Activated CD4-positive, alpha-beta memory T cell treated with anti-CD3 and anti-CD28 coated beads, Interleukin-2, amount 10 ng/mL, durations not matched to agents 7 days and 5 days (primary cell): ENCODE results near the gene PCSK5. TPM values are rescaled to one million over a fixed set of nuclear protein-coding genes. Genes with fewer than 3 reads are reported as not detected.
"Not testable (repeated sequence)": the region's sequence is repeated elsewhere in the genome, so short reads cannot be mapped to it uniquely, and the experiment has no call there.

Source experiments
- CTCF ChIA-PET: fragments of 350-600 bp; sonication (Branson Sonifier 250); formaldehyde crosslinking; loops from one replicate; lab custom pipeline; 2021; ENCODE audit warnings: antibody characterized with exemption, inconsistent platforms; lab: Charles Lee
- POLR2A ChIA-PET: fragments of 350-600 bp; sonication (Branson Sonifier 250); formaldehyde crosslinking; loops from one replicate; lab custom pipeline; 2021; ENCODE audit warnings: antibody characterized with exemption; lab: Charles Lee
- DNase-seq: peaks from one replicate; pipeline ENCODE4 v3.0.0-alpha.2; 2020
- H3K27ac Mint-ChIP-seq: one replicate; pipeline ENCODE4 v1.8.0; 2021; ENCODE audit warnings: mild to moderate bottlenecking, mixed read lengths
- H3K27me3 Mint-ChIP-seq: one replicate; pipeline ENCODE4 v1.8.0; 2021; ENCODE audit warnings: mixed read lengths
- H3K36me3 Mint-ChIP-seq: one replicate; pipeline ENCODE4 v1.8.0; 2021; ENCODE audit warnings: low read depth, mixed read lengths
- H3K4me1 Mint-ChIP-seq: one replicate; pipeline ENCODE4 v1.8.0; 2021; ENCODE audit warnings: mixed read lengths
- H3K4me3 Mint-ChIP-seq: one replicate; pipeline ENCODE4 v1.8.0; 2021; ENCODE audit warnings: mild to moderate bottlenecking, mixed read lengths
- H3K9me3 Mint-ChIP-seq: one replicate; pipeline ENCODE4 v1.8.0; 2021; ENCODE audit warnings: mixed read lengths
- total RNA-seq, 2 experiments: library from RNA; stranded (reverse); gene quantifications; one replicate each; pipeline ENCODE4 v1.2.3, GENCODE V29; 2021

PCSK5 gene
- total RNA-seq, 2 experiments from 2014 or later: 1.2 to 1.7 TPM

DNA sequence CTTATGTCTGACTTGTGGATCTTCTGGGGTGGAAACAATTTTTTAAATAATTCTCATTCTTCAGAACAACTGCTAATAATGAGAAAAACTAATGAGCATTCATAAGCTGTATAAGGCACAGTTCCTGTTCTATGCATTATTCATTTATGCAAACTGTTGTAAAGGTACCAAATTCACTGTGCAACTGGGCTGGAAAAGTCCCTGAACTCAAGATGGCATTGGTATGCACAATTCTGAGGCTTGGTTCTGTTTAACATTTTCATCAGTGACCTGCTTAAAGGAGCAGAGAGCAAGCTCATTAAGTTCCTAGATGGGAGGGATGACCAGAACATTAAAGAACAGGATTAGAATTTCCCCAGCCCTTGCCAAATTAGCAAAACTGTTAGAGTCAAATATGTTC lies 399.2 kb downstream of the PCSK5 start:
- Mint-ChIP-seq H3K9me3 (no peaks in the 10 kb centered on the region), H3K4me1 (no peaks in the 10 kb centered on the region), H3K27me3 (no peaks in the 10 kb centered on the region), H3K36me3 (no peaks in the 10 kb centered on the region), H3K27ac (no peak overlapping the region), H3K4me3 (no peak overlapping the region)
- no peak for DNase-seq
- CTCF ChIA-PET: interaction anchor here (6.1 kb wide), 1 partner anchor 13 kb away, joined by 34 read pairs; no protein-coding TSS in a partner anchor
- POLR2A ChIA-PET: no interaction called here

- H3K36me3 Mint-ChIP-seq: no peaks in the 10 kb centered on the region
- no peak overlapping the region for H3K27ac Mint-ChIP-seq
- no peaks in the 10 kb centered on the region for H3K4me1 Mint-ChIP-seq
- H3K9me3 Mint-ChIP-seq: no peaks in the 10 kb centered on the region
- POLR2A ChIA-PET: no interaction called here
- no peaks in the 10 kb centered on the region for H3K27me3 Mint-ChIP-seq
- CTCF ChIA-PET: interaction anchor here (0.5 to 6.1 kb wide), 2 partner anchors 12 to 424 kb away, joined by 3 to 34 read pairs; no protein-coding TSS in a partner anchor
- no peak overlapping the region for H3K4me3 Mint-ChIP-seq
- DNase-seq: no peak
Observed at GRCh38 chr9:76290555-76290954, 400.1 kb downstream of the PCSK5 start.

GRCh38 chr9:76292246-76292645 lies 401.8 kb downstream of the PCSK5 start:
- no peak for DNase-seq
- no peaks in the 10 kb centered on the region for H3K9me3 Mint-ChIP-seq
- ChIA-PET CTCF (interaction anchor here (6.1 kb wide), 1 partner anchor 10 kb away, joined by 34 read pairs; no protein-coding TSS in a partner anchor), POLR2A (no interaction called here)
- H3K27ac Mint-ChIP-seq: no peak overlapping the region
- H3K4me3 Mint-ChIP-seq: no peak overlapping the region
- H3K36me3 Mint-ChIP-seq: no peaks in the 10 kb centered on the region
- no peaks in the 10 kb centered on the region for H3K4me1 Mint-ChIP-seq
- H3K27me3 Mint-ChIP-seq: no peaks in the 10 kb centered on the region

- Mint-ChIP-seq H3K36me3 (no peaks in the 10 kb centered on the region), H3K27ac (no peak overlapping the region), H3K9me3 (no peaks in the 10 kb centered on the region), H3K4me1 (no peaks in the 10 kb centered on the region), H3K4me3 (no peak overlapping the region), H3K27me3 (no peaks in the 10 kb centered on the region)
- CTCF ChIA-PET: interaction anchor here (6.1 kb wide), 1 partner anchor 10 kb away, joined by 34 read pairs; no protein-coding TSS in a partner anchor
- DNase-seq: no peak
- POLR2A ChIA-PET: no interaction called here
Observed at GRCh38 chr9:76292658-76293057, 402.2 kb downstream of the PCSK5 start.

- H3K27ac Mint-ChIP-seq: no peak overlapping the region
- DNase-seq: no peak
- ChIA-PET CTCF (interaction anchor here (6.1 kb wide), 1 partner anchor 8 kb away, joined by 34 read pairs; no protein-coding TSS in a partner anchor), POLR2A (no interaction called here)
- no peaks in the 10 kb centered on the region for H3K4me1 Mint-ChIP-seq
- no peaks in the 10 kb centered on the region for H3K36me3 Mint-ChIP-seq
- no peaks in the 10 kb centered on the region for H3K27me3 Mint-ChIP-seq
- no peak overlapping the region for H3K4me3 Mint-ChIP-seq
- H3K9me3 Mint-ChIP-seq: no peaks in the 10 kb centered on the region
Observed at GRCh38 chr9:76294301-76294700, 403.8 kb downstream of the PCSK5 start.

- ChIA-PET POLR2A (no interaction called here), CTCF (no interaction called here)
- DNase-seq: no peak
- H3K27ac Mint-ChIP-seq: no peak overlapping the region
- H3K27me3 Mint-ChIP-seq: no peaks in the 10 kb centered on the region
- H3K4me3 Mint-ChIP-seq: no peak overlapping the region
- no peaks in the 10 kb centered on the region for H3K36me3 Mint-ChIP-seq
- no peaks in the 10 kb centered on the region for H3K9me3 Mint-ChIP-seq
- H3K4me1 Mint-ChIP-seq: no peaks in the 10 kb centered on the region
Observed at GRCh38 chr9:76296561-76297310, 406.3 kb downstream of the PCSK5 start.

GRCh38 chr9:76297721-76298239 lies 407.3 kb downstream of the PCSK5 start:
- Mint-ChIP-seq H3K36me3 (no peaks in the 10 kb centered on the region), H3K4me1 (no peaks in the 10 kb centered on the region), H3K9me3 (no peaks in the 10 kb centered on the region), H3K4me3 (no peak overlapping the region), H3K27me3 (no peaks in the 10 kb centered on the region), H3K27ac (no peak overlapping the region)
- ChIA-PET CTCF (no interaction called here), POLR2A (no interaction called here)
- no peak for DNase-seq

DNA sequence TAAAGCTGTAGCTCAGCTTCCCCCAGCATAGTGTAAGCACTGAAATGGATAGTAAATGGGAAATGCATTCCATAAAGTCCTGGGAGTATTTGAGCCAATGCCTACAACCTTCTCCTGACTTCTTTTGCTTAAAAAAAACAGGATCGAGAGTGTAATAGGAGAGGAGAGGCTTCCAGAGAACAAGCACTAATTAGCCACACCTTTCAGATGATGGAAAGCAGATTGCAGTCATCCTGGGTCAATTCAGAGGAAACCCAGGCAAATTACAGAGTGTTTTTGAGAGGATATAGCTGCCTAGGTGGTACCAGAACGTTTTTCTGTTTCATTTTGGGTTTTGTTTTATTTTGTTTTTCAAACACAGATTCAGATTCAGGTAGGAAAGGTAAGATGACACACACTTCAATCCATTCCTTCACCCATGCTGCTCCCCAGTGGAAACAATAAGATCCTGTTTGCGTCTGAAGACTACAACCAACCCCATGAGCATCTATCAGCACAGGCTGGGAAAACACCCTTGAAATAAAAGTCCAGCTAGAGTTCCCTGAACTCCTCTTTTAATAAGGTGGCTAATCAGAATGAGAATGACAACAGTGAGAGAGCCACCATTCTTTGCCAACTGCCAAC lies 408.2 kb downstream of the PCSK5 start:
- H3K27me3 Mint-ChIP-seq: no peaks in the 10 kb centered on the region

GRCh38 chr9:76302543-76302942 lies 412.1 kb downstream of the PCSK5 start:
- Mint-ChIP-seq H3K36me3 (no peaks in the 10 kb centered on the region), H3K4me1 (no peaks in the 10 kb centered on the region), H3K4me3 (no peak overlapping the region), H3K27me3 (peaks cover 4% of the 10 kb centered on the region), H3K9me3 (no peaks in the 10 kb centered on the region), H3K27ac (no peak overlapping the region)
- ChIA-PET CTCF (interaction anchor here (0.6 to 3.9 kb wide), 13 partner anchors 11 to 1101 kb away, joined by 3 to 34 read pairs (median 4); no protein-coding TSS in a partner anchor), POLR2A (no interaction called here)
- no peak for DNase-seq

More for the DNA sequence above, 408.2 kb downstream of the PCSK5 start:
- Mint-ChIP-seq H3K27ac (no peak overlapping the region), H3K4me1 (no peaks in the 10 kb centered on the region), H3K36me3 (no peaks in the 10 kb centered on the region), H3K9me3 (no peaks in the 10 kb centered on the region), H3K4me3 (no peak overlapping the region)
- ChIA-PET CTCF (no interaction called here), POLR2A (no interaction called here)
- no peak for DNase-seq

DNA sequence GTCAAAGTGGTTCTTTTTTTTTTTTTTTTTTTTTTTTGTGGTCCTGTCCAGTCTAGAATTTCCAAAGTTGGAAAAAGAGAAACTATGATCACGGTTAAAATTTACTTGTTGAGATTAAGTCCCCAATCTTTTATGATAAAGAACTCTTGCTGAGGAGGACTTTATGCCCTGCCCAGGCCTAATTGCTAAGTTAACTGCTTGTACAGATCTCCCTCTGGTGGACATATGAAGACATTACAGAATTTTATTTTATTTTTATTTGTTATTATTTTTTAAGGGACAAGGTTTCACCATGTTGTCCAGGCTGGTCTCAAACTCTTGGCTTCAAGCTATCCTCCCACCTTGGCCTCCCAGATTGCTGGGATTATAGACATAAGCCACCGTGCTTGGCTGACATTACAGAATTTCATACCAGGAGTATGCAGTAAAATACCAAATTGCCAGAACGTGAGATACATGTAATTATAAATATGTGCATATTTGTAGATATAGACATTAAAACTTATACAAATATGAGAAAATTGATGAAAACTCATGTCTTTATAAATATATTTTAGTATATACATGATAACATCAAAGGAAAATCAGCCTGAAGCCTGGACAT lies 412.6 kb downstream of the PCSK5 start:
- Mint-ChIP-seq H3K4me1 (no peaks in the 10 kb centered on the region), H3K27me3 (peaks cover 5% of the 10 kb centered on the region), H3K9me3 (no peaks in the 10 kb centered on the region), H3K27ac (no peak overlapping the region), H3K36me3 (no peaks in the 10 kb centered on the region), H3K4me3 (no peak overlapping the region)
- POLR2A ChIA-PET: no interaction called here
- DNase-seq: no peak
- CTCF ChIA-PET: interaction anchor here (0.6 to 3.9 kb wide), 11 partner anchors 11 to 1101 kb away, joined by 3 to 34 read pairs (median 4); no protein-coding TSS in a partner anchor

GRCh38 chr9:76307047-76307446 lies 416.6 kb downstream of the PCSK5 start:
- H3K27ac Mint-ChIP-seq, H3K36me3 Mint-ChIP-seq, H3K9me3 Mint-ChIP-seq, H3K4me1 Mint-ChIP-seq, DNase-seq, POLR2A ChIA-PET, H3K4me3 Mint-ChIP-seq, CTCF ChIA-PET: not testable (repeated sequence)
- H3K27me3 Mint-ChIP-seq: peaks cover 11% of the 10 kb centered on the region

- POLR2A ChIA-PET: no interaction called here
Observed at GRCh38 chr9:76310577-76310976, 420.1 kb downstream of the PCSK5 start.

GRCh38 chr9:76310991-76311390 lies 420.5 kb downstream of the PCSK5 start:
- H3K9me3 Mint-ChIP-seq: no peaks in the 10 kb centered on the region
- CTCF ChIA-PET: no interaction called here

More at GRCh38 chr9:76310577-76310976, 420.1 kb downstream of the PCSK5 start:
- H3K36me3 Mint-ChIP-seq: no peaks in the 10 kb centered on the region
- CTCF ChIA-PET: interaction anchor here (1.0 kb wide), 1 partner anchor 10 kb away, joined by 3 read pairs; no protein-coding TSS in a partner anchor
- peaks cover 11% of the 10 kb centered on the region for H3K27me3 Mint-ChIP-seq
- H3K4me1 Mint-ChIP-seq: no peaks in the 10 kb centered on the region
- H3K9me3 Mint-ChIP-seq: no peaks in the 10 kb centered on the region
- H3K27ac Mint-ChIP-seq: no peak overlapping the region
- H3K4me3 Mint-ChIP-seq: no peak overlapping the region
- DNase-seq: no peak

More at GRCh38 chr9:76310991-76311390, 420.5 kb downstream of the PCSK5 start:
- no peak overlapping the region for H3K4me3 Mint-ChIP-seq
- H3K4me1 Mint-ChIP-seq: no peaks in the 10 kb centered on the region
- no peaks in the 10 kb centered on the region for H3K36me3 Mint-ChIP-seq
- POLR2A ChIA-PET: no interaction called here
- no peak overlapping the region for H3K27ac Mint-ChIP-seq
- no peak for DNase-seq
- H3K27me3 Mint-ChIP-seq: peaks cover 11% of the 10 kb centered on the region
